ENCODE results near the gene PSME1. TPM values are rescaled to one million over a fixed set of nuclear protein-coding genes. Genes with fewer than 3 reads are reported as not detected.

Gene PSME1
- total and polyA plus RNA-seq, 2 of the 13 experiments (the other 11 are each of a cell fraction or from before 2014, with no cell fraction given) = 159 to 608 TPM

- no peak for TF ChIP-seq SRSF1 (optimal IDR thresholded peaks at IDR 0.05; ENCODE audit: low read depth, low read length)
- peak; percentile 99; the same call in 1 of the 2 replicates for TF ChIP-seq HMGA1 (CRISPR knock-in tag; conservative IDR thresholded peaks at IDR 0.05)
- no peak for TF ChIP-seq GATAD2A (CRISPR knock-in tag; IDR thresholded peaks at IDR 0.05)
- TF ChIP-seq ZNF430 (CRISPR knock-in tag; IDR thresholded peaks at IDR 0.05) = no peak
- no peak for TF ChIP-seq ZNF337 (CRISPR knock-in tag; IDR thresholded peaks at IDR 0.05; ENCODE audit: borderline replicate concordance, low read depth)
- TF ChIP-seq TBP (CRISPR knock-in tag; IDR thresholded peaks at IDR 0.05) = no peak
- no peak for TF ChIP-seq ZBTB14 (CRISPR knock-in tag; IDR thresholded peaks at IDR 0.05)
- no peak for TF ChIP-seq ZNF124 (CRISPR knock-in tag; IDR thresholded peaks at IDR 0.05)
- peak; percentile 55; the same call in 1 of the 2 replicates for TF ChIP-seq ZSCAN5A (CRISPR knock-in tag; IDR thresholded peaks at IDR 0.05; ENCODE audit: borderline replicate concordance)
- TF ChIP-seq ZSCAN21 (CRISPR knock-in tag; IDR thresholded peaks at IDR 0.05; ENCODE audit: borderline replicate concordance) = no peak
- TF ChIP-seq GFI1 (CRISPR knock-in tag; IDR thresholded peaks at IDR 0.05; ENCODE audit: borderline replicate concordance) = no peak
- no peak for TF ChIP-seq IKZF5 (CRISPR knock-in tag; IDR thresholded peaks at IDR 0.05)
- no peak for TF ChIP-seq MNT (IDR thresholded peaks at IDR 0.05)
- peak; percentile 19; the same call in 1 of the 2 replicates for TF ChIP-seq SNAPC2 (CRISPR knock-in tag; IDR thresholded peaks at IDR 0.05)
Measured at GRCh38 chr14:24108336-24108874, 27.6 kb upstream of the PSME1 start (continued).

Data from HepG2 (cell line).